Measurements from ENCODE around the gene C11orf86. TPM values are rescaled to one million over a fixed set of nuclear protein-coding genes. Genes with fewer than 3 reads are reported as not detected.

C11orf86 gene
- total RNA-seq, 1 experiment from 2014 or later = 0.68 TPM

DNA sequence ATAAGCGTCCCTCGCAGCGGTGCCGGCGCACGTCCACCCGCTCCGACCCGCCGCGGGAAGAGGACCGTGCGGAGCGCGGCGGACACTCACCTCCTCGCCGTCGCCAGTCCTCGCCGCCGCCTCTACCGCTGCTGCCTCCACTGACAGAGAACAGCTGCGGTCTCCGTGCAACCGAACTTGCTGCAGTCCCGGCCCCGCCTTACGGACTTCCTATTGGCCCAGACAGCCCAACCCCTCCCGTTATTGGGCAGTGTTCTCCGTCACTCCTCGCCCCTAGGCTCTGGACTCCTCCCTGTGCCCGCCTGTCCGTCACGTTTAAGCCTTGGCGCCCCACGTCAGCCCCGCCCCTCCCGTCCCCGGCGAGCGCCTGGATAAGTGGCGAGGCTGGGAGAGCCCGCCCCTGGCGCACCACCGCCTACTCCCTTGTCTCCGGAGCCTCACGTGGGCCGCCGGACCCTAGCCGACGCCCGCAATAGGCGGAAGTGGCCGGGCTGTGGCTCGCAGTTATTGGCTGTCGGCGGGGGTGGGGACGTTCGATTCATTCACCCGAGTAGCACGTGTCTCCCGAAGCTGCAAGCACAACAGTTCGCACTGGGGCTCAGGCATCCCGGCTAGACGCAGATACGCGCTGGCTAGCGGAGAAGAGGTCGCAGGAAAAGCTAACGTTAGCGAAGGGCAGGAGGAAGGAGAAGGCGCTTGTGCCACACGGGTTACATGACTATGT, 16.7 kb upstream of the C11orf86 start, which contains the start of gene PC (continued):
- TF ChIP-seq, protein P1, sequence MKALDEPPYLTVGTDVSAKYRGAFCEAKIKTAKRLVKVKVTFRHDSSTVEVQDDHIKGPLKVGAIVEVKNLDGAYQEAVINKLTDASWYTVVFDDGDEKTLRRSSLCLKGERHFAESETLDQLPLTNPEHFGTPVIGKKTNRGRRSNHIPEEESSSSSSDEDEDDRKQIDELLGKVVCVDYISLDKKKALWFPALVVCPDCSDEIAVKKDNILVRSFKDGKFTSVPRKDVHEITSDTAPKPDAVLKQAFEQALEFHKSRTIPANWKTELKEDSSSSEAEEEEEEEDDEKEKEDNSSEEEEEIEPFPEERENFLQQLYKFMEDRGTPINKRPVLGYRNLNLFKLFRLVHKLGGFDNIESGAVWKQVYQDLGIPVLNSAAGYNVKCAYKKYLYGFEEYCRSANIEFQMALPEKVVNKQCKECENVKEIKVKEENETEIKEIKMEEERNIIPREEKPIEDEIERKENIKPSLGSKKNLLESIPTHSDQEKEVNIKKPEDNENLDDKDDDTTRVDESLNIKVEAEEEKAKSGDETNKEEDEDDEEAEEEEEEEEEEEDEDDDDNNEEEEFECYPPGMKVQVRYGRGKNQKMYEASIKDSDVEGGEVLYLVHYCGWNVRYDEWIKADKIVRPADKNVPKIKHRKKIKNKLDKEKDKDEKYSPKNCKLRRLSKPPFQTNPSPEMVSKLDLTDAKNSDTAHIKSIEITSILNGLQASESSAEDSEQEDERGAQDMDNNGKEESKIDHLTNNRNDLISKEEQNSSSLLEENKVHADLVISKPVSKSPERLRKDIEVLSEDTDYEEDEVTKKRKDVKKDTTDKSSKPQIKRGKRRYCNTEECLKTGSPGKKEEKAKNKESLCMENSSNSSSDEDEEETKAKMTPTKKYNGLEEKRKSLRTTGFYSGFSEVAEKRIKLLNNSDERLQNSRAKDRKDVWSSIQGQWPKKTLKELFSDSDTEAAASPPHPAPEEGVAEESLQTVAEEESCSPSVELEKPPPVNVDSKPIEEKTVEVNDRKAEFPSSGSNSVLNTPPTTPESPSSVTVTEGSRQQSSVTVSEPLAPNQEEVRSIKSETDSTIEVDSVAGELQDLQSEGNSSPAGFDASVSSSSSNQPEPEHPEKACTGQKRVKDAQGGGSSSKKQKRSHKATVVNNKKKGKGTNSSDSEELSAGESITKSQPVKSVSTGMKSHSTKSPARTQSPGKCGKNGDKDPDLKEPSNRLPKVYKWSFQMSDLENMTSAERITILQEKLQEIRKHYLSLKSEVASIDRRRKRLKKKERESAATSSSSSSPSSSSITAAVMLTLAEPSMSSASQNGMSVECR (CRISPR knock-in tag; IDR thresholded peaks at IDR 0.05; ENCODE audit: borderline replicate concordance) = peak; percentile 75; the same call in 1 of the 2 replicates
- TF ChIP-seq, protein P2, sequence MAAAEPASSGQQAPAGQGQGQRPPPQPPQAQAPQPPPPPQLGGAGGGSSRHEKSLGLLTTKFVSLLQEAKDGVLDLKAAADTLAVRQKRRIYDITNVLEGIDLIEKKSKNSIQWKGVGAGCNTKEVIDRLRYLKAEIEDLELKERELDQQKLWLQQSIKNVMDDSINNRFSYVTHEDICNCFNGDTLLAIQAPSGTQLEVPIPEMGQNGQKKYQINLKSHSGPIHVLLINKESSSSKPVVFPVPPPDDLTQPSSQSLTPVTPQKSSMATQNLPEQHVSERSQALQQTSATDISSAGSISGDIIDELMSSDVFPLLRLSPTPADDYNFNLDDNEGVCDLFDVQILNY (CRISPR knock-in tag; IDR thresholded peaks at IDR 0.05) = peak; percentile 88; the same call in 1 of the 2 replicates
- TF ChIP-seq NFE2L1 (CRISPR knock-in tag; IDR thresholded peaks at IDR 0.05) (peak; percentile 97), TEAD1 (CRISPR knock-in tag; IDR thresholded peaks at IDR 0.05) (peak; percentile 91; the same call in 1 of the 2 replicates), TCF7 (CRISPR knock-in tag; IDR thresholded peaks at IDR 0.05; ENCODE audit: low read depth) (no peak), FOXJ3 (CRISPR knock-in tag; IDR thresholded peaks at IDR 0.05; ENCODE audit: borderline replicate concordance) (no peak), ZNF317 (CRISPR knock-in tag; IDR thresholded peaks at IDR 0.05; ENCODE audit: borderline replicate concordance, low read depth) (no peak), ZNF671 (CRISPR knock-in tag; IDR thresholded peaks at IDR 0.05) (no peak), HMGA2 (CRISPR knock-in tag; IDR thresholded peaks at IDR 0.05) (no peak), ZNF232 (CRISPR knock-in tag; IDR thresholded peaks at IDR 0.05) (peak; percentile 98), JAZF1 (CRISPR knock-in tag; IDR thresholded peaks at IDR 0.05) (no peak), TP53 (CRISPR knock-in tag; IDR thresholded peaks at IDR 0.05) (peak; percentile 96), FOXK1 (CRISPR knock-in tag; IDR thresholded peaks at IDR 0.05) (peak; percentile 98), IRF2 (CRISPR knock-in tag; IDR thresholded peaks at IDR 0.05; ENCODE audit: borderline replicate concordance, low read depth) (no peak), GRHL2 (CRISPR knock-in tag; IDR thresholded peaks at IDR 0.05; ENCODE audit: insufficient replicate concordance, severe bottlenecking) (no peak), CBFB (CRISPR knock-in tag; IDR thresholded peaks at IDR 0.05; ENCODE audit: low read depth) (peak; percentile 94), FOXP1 (CRISPR knock-in tag; IDR thresholded peaks at IDR 0.05; ENCODE audit: borderline replicate concordance) (peak; percentile 98), GABPB1 (CRISPR knock-in tag; IDR thresholded peaks at IDR 0.05) (peak; percentile 81), ETV6 (CRISPR knock-in tag; IDR thresholded peaks at IDR 0.05) (peak; percentile 95), ELF4 (CRISPR knock-in tag; IDR thresholded peaks at IDR 0.05; ENCODE audit: low read depth) (peak; percentile 89; the same call in 1 of the 2 replicates)
- TF ChIP-seq, protein P3, sequence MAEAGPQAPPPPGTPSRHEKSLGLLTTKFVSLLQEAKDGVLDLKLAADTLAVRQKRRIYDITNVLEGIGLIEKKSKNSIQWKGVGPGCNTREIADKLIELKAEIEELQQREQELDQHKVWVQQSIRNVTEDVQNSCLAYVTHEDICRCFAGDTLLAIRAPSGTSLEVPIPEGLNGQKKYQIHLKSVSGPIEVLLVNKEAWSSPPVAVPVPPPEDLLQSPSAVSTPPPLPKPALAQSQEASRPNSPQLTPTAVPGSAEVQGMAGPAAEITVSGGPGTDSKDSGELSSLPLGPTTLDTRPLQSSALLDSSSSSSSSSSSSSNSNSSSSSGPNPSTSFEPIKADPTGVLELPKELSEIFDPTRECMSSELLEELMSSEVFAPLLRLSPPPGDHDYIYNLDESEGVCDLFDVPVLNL (CRISPR knock-in tag; IDR thresholded peaks at IDR 0.05; ENCODE audit: borderline replicate concordance, low read depth) = no peak
- TF ChIP-seq, protein P4, sequence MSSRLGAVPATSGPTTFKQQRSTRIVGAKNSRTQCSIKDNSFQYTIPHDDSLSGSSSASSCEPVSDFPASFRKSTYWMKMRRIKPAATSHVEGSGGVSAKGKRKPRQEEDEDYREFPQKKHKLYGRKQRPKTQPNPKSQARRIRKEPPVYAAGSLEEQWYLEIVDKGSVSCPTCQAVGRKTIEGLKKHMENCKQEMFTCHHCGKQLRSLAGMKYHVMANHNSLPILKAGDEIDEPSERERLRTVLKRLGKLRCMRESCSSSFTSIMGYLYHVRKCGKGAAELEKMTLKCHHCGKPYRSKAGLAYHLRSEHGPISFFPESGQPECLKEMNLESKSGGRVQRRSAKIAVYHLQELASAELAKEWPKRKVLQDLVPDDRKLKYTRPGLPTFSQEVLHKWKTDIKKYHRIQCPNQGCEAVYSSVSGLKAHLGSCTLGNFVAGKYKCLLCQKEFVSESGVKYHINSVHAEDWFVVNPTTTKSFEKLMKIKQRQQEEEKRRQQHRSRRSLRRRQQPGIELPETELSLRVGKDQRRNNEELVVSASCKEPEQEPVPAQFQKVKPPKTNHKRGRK (CRISPR knock-in tag; IDR thresholded peaks at IDR 0.05; ENCODE audit: borderline replicate concordance) = no peak
- TF ChIP-seq, protein P5, sequence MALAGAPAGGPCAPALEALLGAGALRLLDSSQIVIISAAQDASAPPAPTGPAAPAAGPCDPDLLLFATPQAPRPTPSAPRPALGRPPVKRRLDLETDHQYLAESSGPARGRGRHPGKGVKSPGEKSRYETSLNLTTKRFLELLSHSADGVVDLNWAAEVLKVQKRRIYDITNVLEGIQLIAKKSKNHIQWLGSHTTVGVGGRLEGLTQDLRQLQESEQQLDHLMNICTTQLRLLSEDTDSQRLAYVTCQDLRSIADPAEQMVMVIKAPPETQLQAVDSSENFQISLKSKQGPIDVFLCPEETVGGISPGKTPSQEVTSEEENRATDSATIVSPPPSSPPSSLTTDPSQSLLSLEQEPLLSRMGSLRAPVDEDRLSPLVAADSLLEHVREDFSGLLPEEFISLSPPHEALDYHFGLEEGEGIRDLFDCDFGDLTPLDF (CRISPR knock-in tag; IDR thresholded peaks at IDR 0.05) = peak; percentile 88
- TF ChIP-seq, protein P6, sequence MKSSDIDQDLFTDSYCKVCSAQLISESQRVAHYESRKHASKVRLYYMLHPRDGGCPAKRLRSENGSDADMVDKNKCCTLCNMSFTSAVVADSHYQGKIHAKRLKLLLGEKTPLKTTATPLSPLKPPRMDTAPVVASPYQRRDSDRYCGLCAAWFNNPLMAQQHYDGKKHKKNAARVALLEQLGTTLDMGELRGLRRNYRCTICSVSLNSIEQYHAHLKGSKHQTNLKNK (CRISPR knock-in tag; IDR thresholded peaks at IDR 0.05) = no peak
- TF ChIP-seq, protein P7, sequence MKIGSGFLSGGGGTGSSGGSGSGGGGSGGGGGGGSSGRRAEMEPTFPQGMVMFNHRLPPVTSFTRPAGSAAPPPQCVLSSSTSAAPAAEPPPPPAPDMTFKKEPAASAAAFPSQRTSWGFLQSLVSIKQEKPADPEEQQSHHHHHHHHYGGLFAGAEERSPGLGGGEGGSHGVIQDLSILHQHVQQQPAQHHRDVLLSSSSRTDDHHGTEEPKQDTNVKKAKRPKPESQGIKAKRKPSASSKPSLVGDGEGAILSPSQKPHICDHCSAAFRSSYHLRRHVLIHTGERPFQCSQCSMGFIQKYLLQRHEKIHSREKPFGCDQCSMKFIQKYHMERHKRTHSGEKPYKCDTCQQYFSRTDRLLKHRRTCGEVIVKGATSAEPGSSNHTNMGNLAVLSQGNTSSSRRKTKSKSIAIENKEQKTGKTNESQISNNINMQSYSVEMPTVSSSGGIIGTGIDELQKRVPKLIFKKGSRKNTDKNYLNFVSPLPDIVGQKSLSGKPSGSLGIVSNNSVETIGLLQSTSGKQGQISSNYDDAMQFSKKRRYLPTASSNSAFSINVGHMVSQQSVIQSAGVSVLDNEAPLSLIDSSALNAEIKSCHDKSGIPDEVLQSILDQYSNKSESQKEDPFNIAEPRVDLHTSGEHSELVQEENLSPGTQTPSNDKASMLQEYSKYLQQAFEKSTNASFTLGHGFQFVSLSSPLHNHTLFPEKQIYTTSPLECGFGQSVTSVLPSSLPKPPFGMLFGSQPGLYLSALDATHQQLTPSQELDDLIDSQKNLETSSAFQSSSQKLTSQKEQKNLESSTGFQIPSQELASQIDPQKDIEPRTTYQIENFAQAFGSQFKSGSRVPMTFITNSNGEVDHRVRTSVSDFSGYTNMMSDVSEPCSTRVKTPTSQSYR (CRISPR knock-in tag; IDR thresholded peaks at IDR 0.05) = peak; percentile 89
- TF ChIP-seq, protein P8, sequence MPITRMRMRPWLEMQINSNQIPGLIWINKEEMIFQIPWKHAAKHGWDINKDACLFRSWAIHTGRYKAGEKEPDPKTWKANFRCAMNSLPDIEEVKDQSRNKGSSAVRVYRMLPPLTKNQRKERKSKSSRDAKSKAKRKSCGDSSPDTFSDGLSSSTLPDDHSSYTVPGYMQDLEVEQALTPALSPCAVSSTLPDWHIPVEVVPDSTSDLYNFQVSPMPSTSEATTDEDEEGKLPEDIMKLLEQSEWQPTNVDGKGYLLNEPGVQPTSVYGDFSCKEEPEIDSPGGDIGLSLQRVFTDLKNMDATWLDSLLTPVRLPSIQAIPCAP (CRISPR knock-in tag; IDR thresholded peaks at IDR 0.05) = peak; percentile 94; the same call in 1 of the 2 replicates
